NCI-H526 treated with DMSO at 0.1 percent for 48 hours (cell line): ENCODE data around the gene DNMT1.

Experiments
- DNase-seq: peaks from one replicate; lab custom pipeline; 2025; lab: John Stamatoyannopoulos, UW

DNMT1 gene

DNA sequence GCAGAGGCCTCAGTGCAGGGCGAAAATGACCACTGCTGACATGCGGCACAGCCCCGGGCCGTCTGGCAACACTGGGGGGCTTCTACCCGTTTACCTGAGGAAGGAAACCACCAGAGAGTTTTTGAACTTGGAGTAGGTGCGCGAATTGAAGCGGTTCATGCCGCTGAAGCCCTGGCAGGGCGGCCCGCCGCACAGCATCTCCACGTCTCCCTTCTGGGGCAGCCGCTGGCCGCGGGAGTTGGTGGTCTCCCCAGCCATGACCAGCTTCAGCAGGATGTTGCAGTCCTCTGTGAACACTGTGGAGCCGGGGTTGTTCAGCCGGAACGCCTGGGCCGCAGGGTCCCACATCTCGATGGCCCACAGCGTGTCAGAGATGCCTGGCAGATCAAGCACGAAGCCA is 54.8 kb downstream of the DNMT1 start:
- DNase-seq = no peak

- DNase-seq = no peak
Observed at GRCh38 chr19:10138879-10139795, 55.6 kb downstream of the DNMT1 start.

GRCh38 chr19:10137751-10138682 is 56.7 kb downstream of the DNMT1 start:
- DNase-seq = no peak

- DNase-seq = no peak
Observed at GRCh38 chr19:10136936-10137335, 57.8 kb downstream of the DNMT1 start.

DNA sequence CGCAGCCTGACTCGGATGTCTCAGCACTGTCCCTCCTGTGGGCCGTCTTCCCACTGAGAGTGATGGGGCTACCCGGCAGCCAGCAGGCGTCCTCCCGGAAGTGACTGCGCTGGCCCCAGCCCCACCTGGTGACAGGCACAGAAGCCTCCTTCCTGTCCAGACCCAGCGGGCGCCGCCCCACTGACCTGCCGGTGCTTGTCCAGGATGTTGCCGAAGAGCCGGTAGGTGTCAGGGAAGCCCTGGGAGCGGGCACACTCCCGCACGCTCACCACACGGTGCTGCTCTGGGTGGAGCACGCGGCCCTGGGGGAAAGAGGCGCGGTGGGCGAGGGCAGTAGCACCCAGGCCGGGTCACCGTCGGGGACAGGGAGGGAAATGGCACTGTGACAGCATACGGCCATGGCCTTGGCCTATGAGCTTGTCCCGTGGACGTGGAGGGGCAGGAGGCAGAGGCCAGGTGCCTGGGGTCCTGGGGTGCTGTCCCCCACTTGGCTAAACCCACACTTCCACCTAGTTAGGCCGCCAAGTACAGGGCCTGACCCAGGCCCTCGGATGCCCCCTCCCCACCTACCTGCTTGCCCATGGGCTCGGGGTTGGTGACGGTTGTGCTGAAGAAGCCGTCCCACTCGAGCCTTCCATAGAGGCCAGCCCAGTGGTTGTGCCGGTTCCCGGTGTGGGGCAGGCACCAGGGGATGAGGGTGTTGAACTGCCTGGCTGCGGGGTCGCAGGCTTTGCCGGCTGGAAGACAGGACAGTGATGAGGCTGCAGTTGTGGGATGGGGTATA is 59.0 kb downstream of the DNMT1 start:
- no peak for DNase-seq

- DNase-seq = no peak
Observed at GRCh38 chr19:10134040-10134439, 60.7 kb downstream of the DNMT1 start.

- DNase-seq = no peak
Observed at GRCh38 chr19:10133596-10133995, 61.2 kb downstream of the DNMT1 start.

DNA sequence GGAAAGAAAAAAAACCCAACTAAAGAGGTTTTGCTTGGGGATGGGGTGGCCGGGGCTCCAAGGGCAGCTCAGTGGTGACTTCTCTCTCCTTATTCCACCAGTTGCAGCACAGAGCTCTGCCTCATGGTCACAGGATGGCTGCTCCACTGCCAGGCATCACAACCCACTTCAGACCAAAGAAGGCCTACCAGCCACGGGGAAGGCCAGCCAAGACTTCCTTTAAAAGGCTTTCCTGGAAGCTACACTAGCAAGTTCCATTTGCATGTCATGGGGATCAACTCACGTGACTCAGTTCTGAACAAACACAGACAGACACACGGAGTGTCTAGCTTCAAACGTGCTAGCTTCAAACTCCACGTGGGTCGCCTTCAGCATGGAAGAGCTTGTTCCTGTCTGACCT is 61.8 kb downstream of the DNMT1 start:
- DNase-seq = no peak

DNA sequence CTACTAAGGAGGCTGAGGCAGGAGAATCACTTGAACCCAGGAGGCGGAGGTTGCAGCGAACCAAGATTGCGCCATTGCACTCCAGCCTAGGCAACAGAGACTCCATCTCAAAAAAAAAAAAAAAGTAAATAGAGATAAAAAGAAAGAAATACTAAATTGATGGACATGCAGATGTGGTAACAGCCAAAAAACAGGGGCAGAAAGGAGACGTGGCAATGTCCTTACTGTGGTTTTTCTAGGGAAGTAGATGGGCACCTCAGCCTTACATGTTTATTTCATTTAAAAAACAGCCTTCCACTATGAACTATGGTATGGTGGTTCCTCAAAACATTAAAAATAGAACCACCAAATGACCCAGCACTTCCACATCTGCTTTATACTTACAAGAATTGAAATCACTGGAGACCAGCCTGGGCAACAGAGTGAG is 68.5 kb downstream of the DNMT1 start:
- DNase-seq = no peak

DNA sequence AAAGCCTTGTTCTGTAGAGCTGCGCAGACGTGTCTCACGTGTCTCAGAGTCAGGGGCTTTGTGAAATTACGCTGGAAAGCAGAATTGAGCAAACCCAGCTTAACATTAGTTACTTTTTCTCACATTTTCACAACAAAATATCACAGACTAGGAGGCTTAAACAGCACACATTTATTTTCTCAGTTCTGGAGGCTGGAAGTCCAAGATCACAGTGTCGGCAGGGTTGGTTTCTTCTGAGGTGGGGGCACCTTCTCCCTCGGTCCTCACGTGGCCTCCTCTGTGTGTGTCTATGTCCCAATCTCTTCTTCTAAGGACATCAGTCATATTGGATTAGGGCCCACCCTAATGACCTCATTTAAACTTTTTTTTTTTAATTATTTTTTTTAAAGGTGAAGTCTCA is 70.3 kb downstream of the DNMT1 start:
- DNase-seq = no peak

GRCh38 chr19:10122045-10122444 is 72.7 kb downstream of the DNMT1 start:
- no peak for DNase-seq

GRCh38 chr19:10120538-10121189 is 74.1 kb downstream of the DNMT1 start:
- no peak for DNase-seq

- DNase-seq = no peak
Observed at GRCh38 chr19:10118960-10119359, 75.8 kb downstream of the DNMT1 start.

DNA sequence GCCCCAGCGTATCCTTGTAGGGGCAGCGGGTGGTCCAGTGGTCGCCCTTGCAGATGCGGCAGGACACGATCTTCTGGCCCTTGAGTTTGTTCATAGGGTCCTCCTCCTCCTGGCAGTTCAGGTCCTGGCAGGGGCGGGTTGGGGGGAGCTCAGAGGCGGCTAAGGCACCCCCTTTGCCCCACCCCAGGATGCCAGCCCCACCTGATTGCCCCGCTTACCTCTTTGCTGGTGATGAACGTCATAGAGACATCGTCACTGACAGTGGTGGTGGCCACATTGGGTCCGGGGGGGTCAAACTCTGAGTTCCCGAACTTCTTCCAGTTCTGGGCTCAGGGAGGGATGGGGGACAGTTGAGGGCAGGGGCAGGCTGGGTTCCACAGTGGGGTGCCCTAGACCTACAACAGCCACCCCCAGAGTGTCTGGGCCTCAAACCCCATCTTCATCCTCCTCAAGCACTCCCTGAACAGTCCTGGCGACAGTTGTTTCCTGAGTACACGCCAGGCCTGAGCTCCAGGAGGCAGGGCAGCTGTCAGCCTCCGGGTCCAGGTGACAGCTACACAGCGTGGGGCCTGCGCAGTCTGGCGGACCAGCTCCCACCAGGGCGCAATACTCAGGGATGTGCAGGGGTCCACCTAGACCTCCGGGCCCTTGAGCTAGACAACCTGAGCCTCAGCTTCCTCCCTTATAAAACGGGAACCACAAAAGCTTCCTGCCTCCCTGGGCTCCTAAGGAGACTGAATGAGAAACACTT is 77.7 kb downstream of the DNMT1 start:
- DNase-seq = no peak

DNA sequence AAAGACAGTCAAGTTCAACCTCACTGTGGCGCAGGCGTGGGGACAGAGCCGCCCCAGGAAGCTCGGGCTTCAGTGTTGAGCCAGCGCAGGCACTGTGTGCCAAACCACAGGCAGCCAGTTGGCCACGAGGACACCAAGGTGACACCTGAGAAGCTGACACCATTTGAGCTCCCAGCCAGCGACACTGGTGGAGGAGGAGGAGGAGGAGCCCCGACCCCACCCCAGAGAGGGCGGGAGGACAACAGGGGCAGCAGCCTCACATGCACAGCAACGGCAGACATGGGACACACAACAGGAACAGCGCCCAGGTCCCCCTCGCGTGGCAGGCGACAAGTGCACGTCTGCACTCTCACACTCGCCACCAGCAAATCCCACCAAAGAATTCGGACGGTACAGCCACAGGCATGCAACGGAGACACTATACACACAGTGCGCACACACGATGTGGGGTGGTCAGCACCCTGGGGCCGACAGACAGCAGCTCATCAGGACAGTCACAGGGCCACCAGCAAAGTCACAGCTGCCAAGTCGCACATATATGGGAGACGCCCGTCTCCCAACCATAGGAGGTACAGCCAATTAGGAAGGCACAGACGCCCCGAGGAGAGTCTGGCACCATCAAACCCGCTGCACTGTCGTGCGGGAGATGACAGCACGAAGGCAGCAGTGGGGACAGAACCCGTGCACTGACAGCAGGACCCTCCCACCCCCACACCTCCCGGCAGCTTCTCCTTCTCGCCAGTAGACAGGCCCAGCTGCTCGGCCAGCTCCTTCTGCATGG is 78.5 kb downstream of the DNMT1 start:
- DNase-seq = no peak

- DNase-seq = no peak
Observed at GRCh38 chr19:10115392-10116084, 79.2 kb downstream of the DNMT1 start.

- DNase-seq = no peak
Observed at GRCh38 chr19:10114651-10115391, 79.9 kb downstream of the DNMT1 start.

- DNase-seq = no peak
Observed at GRCh38 chr19:10113964-10114650, 80.6 kb downstream of the DNMT1 start.
